Islet precursor cell (in vitro differentiated cells): ENCODE measurements around the gene BTN2A1.
"Not testable (repeated sequence)": the region's sequence is repeated elsewhere in the genome, so short reads cannot be mapped to it uniquely, and the experiment has no call there.

ENCODE experiments used
- DNase-seq: peaks from one replicate; pipeline ENCODE4 v3.0.0-alpha.2; 2018

The BTN2A1 gene

GRCh38 chr6:26433680-26434079 is 24.1 kb upstream of the BTN2A1 start:
- DNase-seq = not testable (repeated sequence)

DNA sequence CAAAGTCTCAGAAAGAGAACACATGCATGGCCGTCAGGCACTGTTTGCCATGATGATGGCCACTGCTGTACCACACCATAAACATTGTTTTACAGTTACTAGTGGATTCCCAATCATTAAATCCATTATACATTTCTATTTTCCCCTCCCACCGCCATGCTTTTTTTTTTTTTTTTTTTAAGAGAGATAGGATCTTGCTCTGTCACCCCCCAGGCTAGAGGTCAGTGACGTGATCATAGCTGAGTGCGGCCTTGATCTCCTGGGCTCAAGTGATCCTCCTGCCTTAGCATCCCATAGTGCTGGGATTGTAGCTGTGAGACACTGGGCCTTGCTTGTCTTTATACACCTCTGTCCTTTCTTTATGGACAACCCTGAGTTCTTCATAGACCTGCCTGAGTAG is 21.7 kb upstream of the BTN2A1 start:
- DNase-seq = no peak

GRCh38 chr6:26437550-26437949 is 20.2 kb upstream of the BTN2A1 start:
- DNase-seq = no peak

GRCh38 chr6:26438000-26438399 is 19.8 kb upstream of the BTN2A1 start:
- DNase-seq = no peak

GRCh38 chr6:26439151-26440125 is 18.3 kb upstream of the BTN2A1 start:
- no peak for DNase-seq

GRCh38 chr6:26440977-26441358 is 16.8 kb upstream of the BTN2A1 start:
- no peak for DNase-seq

DNA sequence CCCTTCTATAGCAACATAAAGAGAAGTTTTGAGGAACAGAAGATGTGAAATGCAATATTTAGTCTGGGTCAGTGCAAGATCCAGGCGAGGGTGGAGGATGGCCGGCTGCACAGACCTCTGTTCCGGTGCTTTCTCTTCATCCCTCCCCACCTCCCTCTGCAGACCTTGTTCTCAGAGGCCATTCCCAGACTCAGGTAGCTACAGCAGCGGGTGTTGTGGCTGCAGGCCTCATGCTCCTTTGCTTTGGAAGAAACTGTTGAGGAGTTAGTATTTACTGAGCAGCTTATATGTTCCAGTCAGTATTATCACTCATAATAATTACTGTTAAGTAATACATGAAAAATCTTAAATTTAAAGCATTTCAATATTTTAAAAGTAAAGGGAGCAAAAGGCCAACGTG is 15.8 kb upstream of the BTN2A1 start:
- no peak for DNase-seq

GRCh38 chr6:26445934-26446667 is 11.7 kb upstream of the BTN2A1 start:
- DNase-seq = no peak

GRCh38 chr6:26447257-26447656 is 10.5 kb upstream of the BTN2A1 start:
- DNase-seq = no peak

DNA sequence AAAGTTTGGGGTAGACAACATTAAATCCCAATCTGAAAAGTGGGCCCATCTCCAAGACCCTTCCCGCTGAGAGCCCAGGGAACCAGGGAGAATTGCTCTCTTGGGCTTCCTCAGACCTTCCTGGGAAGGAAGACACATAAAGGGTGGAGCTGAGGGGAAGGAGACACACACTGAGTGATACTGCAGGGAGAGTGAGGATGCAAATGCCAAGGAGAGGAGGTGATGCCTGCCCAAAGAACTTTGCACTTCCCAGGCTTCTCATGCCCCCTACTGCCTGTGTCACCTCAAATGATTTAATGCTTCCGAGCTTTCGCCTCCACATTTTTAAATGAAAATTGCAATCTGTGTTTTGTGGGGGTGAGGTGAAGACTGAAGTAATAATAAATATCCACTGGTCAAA is 7.5 kb upstream of the BTN2A1 start:
- no peak for DNase-seq

- DNase-seq = no peak
Measured at GRCh38 chr6:26452631-26453235, 5.0 kb upstream of the BTN2A1 start.

- DNase-seq = no peak
Measured at GRCh38 chr6:26454631-26455030, 3.1 kb upstream of the BTN2A1 start.

DNA sequence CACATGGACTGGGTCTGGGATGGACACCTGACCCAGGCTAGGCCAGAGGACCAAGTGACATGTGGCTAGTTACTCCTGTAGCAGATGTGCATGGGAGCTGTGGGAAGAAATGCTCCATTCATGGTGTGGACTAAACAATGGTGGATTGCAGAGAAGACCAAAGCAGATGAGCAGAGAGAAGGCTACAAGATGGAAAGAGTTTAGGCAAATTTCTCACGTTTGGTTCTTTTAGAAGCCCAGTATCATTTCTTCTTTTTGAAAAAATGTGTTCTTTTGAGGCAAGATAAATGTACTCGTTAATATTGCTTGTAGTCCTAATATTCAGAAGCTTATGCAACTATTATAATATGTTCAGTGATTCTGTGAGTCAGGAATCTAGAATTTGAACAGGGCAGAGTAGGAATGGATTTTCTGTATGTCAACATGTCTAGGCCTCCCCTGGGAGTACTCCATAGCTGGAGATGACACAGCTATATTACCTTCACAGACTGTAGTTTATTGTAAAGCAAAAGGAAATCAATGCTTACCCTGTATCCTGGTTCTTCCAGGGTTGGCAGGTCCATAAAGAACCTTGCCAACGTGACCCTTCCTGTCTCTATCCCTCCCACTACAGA is 2.3 kb upstream of the BTN2A1 start:
- no peak for DNase-seq

GRCh38 chr6:26457264-26457805 is 420 bp upstream of the BTN2A1 start:
- DNase-seq = peak; percentile 70

DNA sequence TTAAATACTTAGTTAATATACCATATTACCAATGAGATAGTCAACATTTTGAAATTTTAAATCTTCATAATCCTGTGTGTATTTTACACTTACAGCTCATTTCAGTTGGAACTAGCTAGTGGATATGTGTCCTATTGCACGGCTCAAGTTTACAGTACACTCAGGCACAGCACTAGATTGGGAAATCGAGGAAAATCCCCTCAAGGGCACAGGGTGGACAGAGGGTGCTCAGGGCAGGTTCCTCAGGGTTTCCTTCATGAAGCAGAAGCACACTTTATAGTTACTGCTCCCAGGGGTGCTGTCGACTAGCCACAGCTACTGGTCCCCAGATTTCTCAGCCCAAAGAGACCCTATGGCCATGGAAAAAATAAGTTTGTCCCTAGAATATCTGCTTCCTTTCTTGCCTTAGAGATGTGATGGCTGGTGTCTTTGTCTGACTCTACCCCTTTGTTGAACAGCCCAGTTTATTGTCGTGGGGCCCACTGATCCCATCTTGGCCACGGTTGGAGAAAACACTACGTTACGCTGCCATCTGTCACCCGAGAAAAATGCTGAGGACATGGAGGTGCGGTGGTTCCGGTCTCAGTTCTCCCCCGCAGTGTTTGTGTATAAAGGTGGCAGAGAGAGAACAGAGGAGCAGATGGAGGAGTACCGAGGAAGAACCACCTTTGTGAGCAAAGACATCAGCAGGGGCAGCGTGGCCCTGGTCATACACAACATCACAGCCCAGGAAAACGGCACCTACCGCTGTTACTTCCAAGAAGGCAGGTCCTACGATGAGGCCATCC is 1.5 kb downstream of the BTN2A1 start:
- DNase-seq = no peak

- DNase-seq = not testable (repeated sequence)
Measured at GRCh38 chr6:26461353-26461752, 3.6 kb downstream of the BTN2A1 start.

GRCh38 chr6:26464014-26464413 is 6.3 kb downstream of the BTN2A1 start:
- DNase-seq = no peak

- no peak for DNase-seq
Measured at GRCh38 chr6:26464416-26465131, 6.8 kb downstream of the BTN2A1 start.

GRCh38 chr6:26465776-26466175 is 8.0 kb downstream of the BTN2A1 start:
- DNase-seq = no peak

- no peak for DNase-seq
Measured at GRCh38 chr6:26468829-26469228, 11.1 kb downstream of the BTN2A1 start.

DNA sequence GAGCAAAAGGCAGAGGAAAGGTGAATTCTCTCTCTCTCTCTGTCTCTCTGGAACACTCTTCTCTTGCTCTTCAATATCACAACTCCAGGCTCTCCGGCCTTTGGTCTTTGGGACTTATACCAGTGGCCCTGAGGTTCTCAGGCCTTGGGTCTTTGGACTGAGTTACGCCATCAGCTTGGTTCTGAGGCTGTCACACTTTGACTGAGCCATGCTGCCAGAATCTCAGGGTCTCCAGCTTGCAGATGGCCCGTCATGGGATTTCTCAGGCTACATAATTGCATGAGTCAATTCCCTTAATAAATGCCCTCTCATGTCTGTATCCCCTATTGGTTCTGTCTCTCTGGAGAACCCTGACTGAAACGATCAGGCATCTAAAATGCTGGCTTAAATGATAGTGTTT is 12.9 kb downstream of the BTN2A1 start:
- DNase-seq = no peak
